GM18519 (cell line): ENCODE results near the gene PTAFR.

Source experiments
- ATAC-seq: cut with Tn5 transposase; IDR thresholded peaks from one replicate; pipeline ENCODE4 v1.9.1; 2021; ENCODE audit warnings: mild to moderate bottlenecking, moderate library complexity; ENCODE audit not compliant: unreplicated experiment, low FRiP score

The PTAFR gene

GRCh38 chr1:28126212-28126611, 50.3 kb downstream of the PTAFR start:
- no peak for ATAC-seq

- ATAC-seq = no peak
Measured at GRCh38 chr1:28123461-28123961, 53.0 kb downstream of the PTAFR start.

- no peak for ATAC-seq
Measured at GRCh38 chr1:28122183-28122582, 54.3 kb downstream of the PTAFR start.

- ATAC-seq = no peak
Measured at GRCh38 chr1:28119556-28119955, 56.9 kb downstream of the PTAFR start.

- no peak for ATAC-seq
Measured at GRCh38 chr1:28118640-28119307, 57.7 kb downstream of the PTAFR start.

GRCh38 chr1:28115267-28115666, 61.2 kb downstream of the PTAFR start:
- ATAC-seq = no peak

- ATAC-seq = no peak
Measured at GRCh38 chr1:28114844-28115243, 61.6 kb downstream of the PTAFR start.

- ATAC-seq = no peak
Measured at GRCh38 chr1:28113242-28113572, 63.3 kb downstream of the PTAFR start.

- ATAC-seq = no peak
Measured at GRCh38 chr1:28112388-28113241, 63.9 kb downstream of the PTAFR start.

GRCh38 chr1:28111157-28111556, 65.3 kb downstream of the PTAFR start:
- ATAC-seq = no peak

GRCh38 chr1:28110555-28110954, 65.9 kb downstream of the PTAFR start:
- ATAC-seq = no peak

- no peak for ATAC-seq
Measured at GRCh38 chr1:28109639-28110038, 66.9 kb downstream of the PTAFR start.

- no peak for ATAC-seq
Measured at GRCh38 chr1:28108001-28108400, 68.5 kb downstream of the PTAFR start.

GRCh38 chr1:28104866-28105467, 71.5 kb downstream of the PTAFR start:
- no peak for ATAC-seq

GRCh38 chr1:28102189-28102588, 74.3 kb downstream of the PTAFR start:
- no peak for ATAC-seq

- no peak for ATAC-seq
Measured at GRCh38 chr1:28099050-28099769, 77.3 kb downstream of the PTAFR start.
